Neural cell (in vitro differentiated cells): ENCODE measurements around the gene PBX3.

Experiments used
- EP300 ChIP-seq: fragments of 450-650 bp; conservative IDR thresholded peaks from 2 replicates; pipeline ENCODE4 v1.6.1; 2014; ENCODE audit warnings: antibody characterized with exemption, mild to moderate bottlenecking, moderate library complexity; ENCODE audit not compliant: poor library complexity, severe bottlenecking
- EZH2 ChIP-seq: fragments of 200-600, 300-800 bp; shearing (Covaris generic), sonication (generic); IDR thresholded peaks from 2 replicates; pipeline ENCODE4 v1.6.1; 2014; ENCODE audit warnings: antibody characterized with exemption, low read length, borderline replicate concordance, mild to moderate bottlenecking; ENCODE audit not compliant: insufficient read depth, poor library complexity, severe bottlenecking
- POLR2AphosphoS5 ChIP-seq: IDR thresholded peaks from 2 replicates; pipeline ENCODE4 v1.6.1; 2012
- SMC3 ChIP-seq: fragments of 450-650 bp; conservative IDR thresholded peaks from 2 replicates; pipeline ENCODE4 v1.6.1; 2014; ENCODE audit warnings: antibody characterized with exemption, mild to moderate bottlenecking, moderate library complexity; ENCODE audit not compliant: poor library complexity
- TF ChIP-seq, protein P1 (sequence below): fragments of 450-650 bp; IDR thresholded peaks from 2 replicates; pipeline ENCODE4 v1.5.1; 2014; ENCODE audit warnings: antibody characterized with exemption, mild to moderate bottlenecking, moderate library complexity; ENCODE audit not compliant: poor library complexity, severe bottlenecking
- TF ChIP-seq, protein P2 (sequence below): IDR thresholded peaks from 2 replicates; pipeline ENCODE4 v1.6.1; 2012; ENCODE audit warnings: borderline replicate concordance

DNA sequence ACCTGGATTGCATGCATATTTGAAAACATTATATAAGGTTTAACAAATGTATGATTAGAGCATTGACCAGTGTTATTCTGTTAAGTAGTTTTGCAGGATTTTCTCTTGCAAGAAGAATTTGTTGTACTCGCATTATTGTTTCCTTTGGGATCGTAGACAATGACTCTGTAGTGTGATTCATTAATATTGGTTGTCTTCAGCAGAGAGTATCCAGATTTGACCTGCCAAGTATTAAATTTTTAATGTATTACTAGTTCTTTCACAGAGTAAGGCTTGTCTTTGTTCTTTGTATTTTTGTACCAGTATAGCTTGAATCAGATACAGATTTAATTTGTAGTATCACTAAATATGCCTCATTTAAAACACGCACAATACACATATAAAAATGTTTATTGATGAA is 155.0 kb downstream of the PBX3 start:
- TF ChIP-seq EP300 (no peak), EZH2 (no peak), POLR2AphosphoS5 (no peak), SMC3 (no peak)
- TF ChIP-seq, protein P1, sequence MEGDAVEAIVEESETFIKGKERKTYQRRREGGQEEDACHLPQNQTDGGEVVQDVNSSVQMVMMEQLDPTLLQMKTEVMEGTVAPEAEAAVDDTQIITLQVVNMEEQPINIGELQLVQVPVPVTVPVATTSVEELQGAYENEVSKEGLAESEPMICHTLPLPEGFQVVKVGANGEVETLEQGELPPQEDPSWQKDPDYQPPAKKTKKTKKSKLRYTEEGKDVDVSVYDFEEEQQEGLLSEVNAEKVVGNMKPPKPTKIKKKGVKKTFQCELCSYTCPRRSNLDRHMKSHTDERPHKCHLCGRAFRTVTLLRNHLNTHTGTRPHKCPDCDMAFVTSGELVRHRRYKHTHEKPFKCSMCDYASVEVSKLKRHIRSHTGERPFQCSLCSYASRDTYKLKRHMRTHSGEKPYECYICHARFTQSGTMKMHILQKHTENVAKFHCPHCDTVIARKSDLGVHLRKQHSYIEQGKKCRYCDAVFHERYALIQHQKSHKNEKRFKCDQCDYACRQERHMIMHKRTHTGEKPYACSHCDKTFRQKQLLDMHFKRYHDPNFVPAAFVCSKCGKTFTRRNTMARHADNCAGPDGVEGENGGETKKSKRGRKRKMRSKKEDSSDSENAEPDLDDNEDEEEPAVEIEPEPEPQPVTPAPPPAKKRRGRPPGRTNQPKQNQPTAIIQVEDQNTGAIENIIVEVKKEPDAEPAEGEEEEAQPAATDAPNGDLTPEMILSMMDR = no peak
- TF ChIP-seq, protein P2, sequence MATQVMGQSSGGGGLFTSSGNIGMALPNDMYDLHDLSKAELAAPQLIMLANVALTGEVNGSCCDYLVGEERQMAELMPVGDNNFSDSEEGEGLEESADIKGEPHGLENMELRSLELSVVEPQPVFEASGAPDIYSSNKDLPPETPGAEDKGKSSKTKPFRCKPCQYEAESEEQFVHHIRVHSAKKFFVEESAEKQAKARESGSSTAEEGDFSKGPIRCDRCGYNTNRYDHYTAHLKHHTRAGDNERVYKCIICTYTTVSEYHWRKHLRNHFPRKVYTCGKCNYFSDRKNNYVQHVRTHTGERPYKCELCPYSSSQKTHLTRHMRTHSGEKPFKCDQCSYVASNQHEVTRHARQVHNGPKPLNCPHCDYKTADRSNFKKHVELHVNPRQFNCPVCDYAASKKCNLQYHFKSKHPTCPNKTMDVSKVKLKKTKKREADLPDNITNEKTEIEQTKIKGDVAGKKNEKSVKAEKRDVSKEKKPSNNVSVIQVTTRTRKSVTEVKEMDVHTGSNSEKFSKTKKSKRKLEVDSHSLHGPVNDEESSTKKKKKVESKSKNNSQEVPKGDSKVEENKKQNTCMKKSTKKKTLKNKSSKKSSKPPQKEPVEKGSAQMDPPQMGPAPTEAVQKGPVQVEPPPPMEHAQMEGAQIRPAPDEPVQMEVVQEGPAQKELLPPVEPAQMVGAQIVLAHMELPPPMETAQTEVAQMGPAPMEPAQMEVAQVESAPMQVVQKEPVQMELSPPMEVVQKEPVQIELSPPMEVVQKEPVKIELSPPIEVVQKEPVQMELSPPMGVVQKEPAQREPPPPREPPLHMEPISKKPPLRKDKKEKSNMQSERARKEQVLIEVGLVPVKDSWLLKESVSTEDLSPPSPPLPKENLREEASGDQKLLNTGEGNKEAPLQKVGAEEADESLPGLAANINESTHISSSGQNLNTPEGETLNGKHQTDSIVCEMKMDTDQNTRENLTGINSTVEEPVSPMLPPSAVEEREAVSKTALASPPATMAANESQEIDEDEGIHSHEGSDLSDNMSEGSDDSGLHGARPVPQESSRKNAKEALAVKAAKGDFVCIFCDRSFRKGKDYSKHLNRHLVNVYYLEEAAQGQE = no peak
